ENCODE results near the gene UBQLN1.

DNA sequence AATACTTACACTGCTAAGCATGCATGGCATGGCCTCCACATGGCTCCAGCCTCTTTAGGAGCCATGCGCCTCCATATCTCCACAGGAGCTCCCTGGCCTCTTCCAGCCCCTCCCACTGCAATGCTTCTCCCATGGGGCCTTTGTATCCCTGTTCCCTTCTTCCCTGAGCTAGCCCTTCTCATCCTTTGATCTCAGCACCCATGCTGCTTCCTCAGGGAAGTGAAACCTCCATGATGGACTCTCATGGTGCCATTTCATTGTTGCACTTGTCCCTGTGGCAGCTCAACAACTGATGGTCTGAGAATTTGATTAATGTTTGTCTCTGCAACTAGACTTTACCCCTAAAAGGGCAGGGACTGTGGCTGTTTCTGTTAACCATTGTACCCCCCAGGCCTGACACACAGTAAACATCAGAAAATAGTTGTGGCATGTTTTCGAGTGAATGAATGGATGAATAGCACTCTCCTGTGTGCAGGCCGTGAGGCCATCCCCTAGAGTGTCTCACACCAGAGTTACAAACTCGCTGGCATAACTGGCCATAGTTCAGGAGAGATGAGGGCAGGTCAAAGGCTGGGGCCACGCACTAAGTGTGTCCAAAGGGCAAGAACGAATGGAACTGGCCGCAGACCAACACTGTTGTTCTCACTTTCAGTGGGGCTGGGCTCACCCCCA, 78.2 kb downstream of the UBQLN1 start:
- TF ChIP-seq, protein P1, sequence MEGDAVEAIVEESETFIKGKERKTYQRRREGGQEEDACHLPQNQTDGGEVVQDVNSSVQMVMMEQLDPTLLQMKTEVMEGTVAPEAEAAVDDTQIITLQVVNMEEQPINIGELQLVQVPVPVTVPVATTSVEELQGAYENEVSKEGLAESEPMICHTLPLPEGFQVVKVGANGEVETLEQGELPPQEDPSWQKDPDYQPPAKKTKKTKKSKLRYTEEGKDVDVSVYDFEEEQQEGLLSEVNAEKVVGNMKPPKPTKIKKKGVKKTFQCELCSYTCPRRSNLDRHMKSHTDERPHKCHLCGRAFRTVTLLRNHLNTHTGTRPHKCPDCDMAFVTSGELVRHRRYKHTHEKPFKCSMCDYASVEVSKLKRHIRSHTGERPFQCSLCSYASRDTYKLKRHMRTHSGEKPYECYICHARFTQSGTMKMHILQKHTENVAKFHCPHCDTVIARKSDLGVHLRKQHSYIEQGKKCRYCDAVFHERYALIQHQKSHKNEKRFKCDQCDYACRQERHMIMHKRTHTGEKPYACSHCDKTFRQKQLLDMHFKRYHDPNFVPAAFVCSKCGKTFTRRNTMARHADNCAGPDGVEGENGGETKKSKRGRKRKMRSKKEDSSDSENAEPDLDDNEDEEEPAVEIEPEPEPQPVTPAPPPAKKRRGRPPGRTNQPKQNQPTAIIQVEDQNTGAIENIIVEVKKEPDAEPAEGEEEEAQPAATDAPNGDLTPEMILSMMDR (IDR thresholded peaks at IDR 0.05; ENCODE audit: low read depth, low read length, poor library complexity, severe bottlenecking), result no peak
- TF ChIP-seq EZH2phosphoT487 (IDR thresholded peaks at IDR 0.05; ENCODE audit: borderline replicate concordance, low read length), result no peak
